SK-N-SH (cell line): ENCODE data around the gene OR6K2. TPM values are rescaled to one million over a fixed set of nuclear protein-coding genes. Genes with fewer than 3 reads are reported as not detected.

ENCODE experiments used
- CTCF ChIA-PET: fragments of 300-600, 350-600 bp; formaldehyde crosslinking; extraction: SDS; loops from one replicate; lab custom pipeline; 2021; lab: Yijun Ruan, JAX
- POLR2A ChIA-PET: fragments of 350-600 bp; sonication (Branson Sonifier 250); formaldehyde crosslinking; extraction: SDS; loops from one replicate; lab custom pipeline; 2020; ENCODE audit warnings: antibody characterized with exemption, inconsistent platforms; lab: Yijun Ruan, JAX
- DNase-seq: peaks from one replicate; pipeline ENCODE4 v3.0.0; 2012
- H2AFZ ChIP-seq: fragments of 200-600 bp; sonication (generic); 2 replicates; pipeline ENCODE4 v1.8.1; 2016; ENCODE audit warnings: antibody characterized with exemption, mild to moderate bottlenecking, low read depth
- H3F3A ChIP-seq: fragments of 200-600 bp; sonication (generic); replicated peaks from 2 replicates; pipeline ENCODE3; 2016; ENCODE audit warnings: antibody characterized with exemption, mild to moderate bottlenecking; ENCODE audit not compliant: insufficient read depth
- H3K27ac ChIP-seq, 2 experiments: fragments of 200-500 bp in 1 of 2; fragments of 200-600 bp in 1 of 2; sonication (Bioruptor generic) in 1 of 2; sonication (generic), shearing (Covaris generic) in 1 of 2; 2 replicates each; pipeline versions ENCODE4 v1.5.1 to v1.6.1; 2014 to 2016; ENCODE audit warnings: low read depth in 2 of 2, inconsistent platforms in 1 of 2, low read length in 1 of 2, mild to moderate bottlenecking in 1 of 2, mixed read lengths in 1 of 2
- H3K27me3 ChIP-seq: fragments of 200-600 bp; sonication (generic), shearing (Covaris generic); 2 replicates; pipeline ENCODE4 v1.6.1; 2016; ENCODE audit warnings: mixed run types; ENCODE audit not compliant: insufficient read depth
- H3K36me3 ChIP-seq, 2 experiments: fragments of 200-500 bp in 1 of 2; fragments of 200-600 bp in 1 of 2; sonication (Bioruptor generic) in 1 of 2; sonication (generic) in 1 of 2; replicated peaks in 1 of 2; 2 replicates each; pipeline versions ENCODE3 to v1.5.1; 2014 to 2016; ENCODE audit warnings: low read length in 1 of 2, mild to moderate bottlenecking in 1 of 2; ENCODE audit not compliant: insufficient read depth in 2 of 2, control insufficient read depth in 1 of 2
- H3K4me1 ChIP-seq, 2 experiments: fragments of 200-500 bp in 1 of 2; fragments of 200-600 bp in 1 of 2; sonication (Bioruptor generic) in 1 of 2; sonication (generic), shearing (Covaris generic) in 1 of 2; 2 replicates each; pipeline versions ENCODE4 v1.5.1 to v1.6.1; 2014 to 2016; ENCODE audit warnings: low read depth in 1 of 2, low read length in 1 of 2, mixed run types in 1 of 2; ENCODE audit not compliant: insufficient read depth in 2 of 2, control insufficient read depth in 1 of 2
- H3K4me2 ChIP-seq: fragments of 200-600 bp; sonication (generic), shearing (Covaris generic); 2 replicates; pipeline ENCODE4 v1.6.1; 2017; ENCODE audit warnings: mixed run types
- H3K4me3 ChIP-seq, 2 experiments: fragments of 200-500 bp in 1 of 2; fragments of 200-600 bp in 1 of 2; sonication (Bioruptor generic) in 1 of 2; sonication (generic), shearing (Covaris generic) in 1 of 2; 2 replicates each; pipeline versions ENCODE4 v1.5.1 to v1.8.1; 2014 to 2016; ENCODE audit warnings: low read depth in 2 of 2, inconsistent platforms in 1 of 2, low read length in 1 of 2, mild to moderate bottlenecking in 1 of 2, mixed read lengths in 1 of 2, moderate library complexity in 1 of 2
- H3K79me2 ChIP-seq: fragments of 200-600 bp; sonication (generic); 2 replicates; pipeline ENCODE4 v1.8.1; 2017; ENCODE audit warnings: mild to moderate bottlenecking; ENCODE audit not compliant: insufficient read depth
- H3K9ac ChIP-seq: fragments of 200-600 bp; sonication (generic); 2 replicates; pipeline ENCODE4 v1.6.1; 2017; ENCODE audit warnings: mixed run types
- H3K9me2 ChIP-seq: fragments of 200-600 bp; sonication (generic); 2 replicates; pipeline ENCODE4 v1.6.1; 2017; ENCODE audit warnings: mixed run types
- H3K9me3 ChIP-seq: fragments of 200-600 bp; sonication (generic); 2 replicates; pipeline ENCODE4 v1.6.1; 2017; ENCODE audit warnings: mixed run types, mild to moderate bottlenecking, moderate library complexity
- H4K20me1 ChIP-seq: fragments of 200-600 bp; sonication (generic); 2 replicates; pipeline ENCODE4 v1.6.1; 2017; ENCODE audit warnings: mild to moderate bottlenecking, mixed run types; ENCODE audit not compliant: insufficient read depth
- CHD2 ChIP-seq: fragments of 150-350 bp; IDR thresholded peaks from 2 replicates; pipeline ENCODE4 v1.6.1; 2018; ENCODE audit warnings: low read length; ENCODE audit not compliant: partially characterized antibody
- ELF1 ChIP-seq: IDR thresholded peaks from 2 replicates; pipeline ENCODE4 v1.4.0; 2012
- EZH2phosphoT487 ChIP-seq: fragments of 200-600 bp; sonication (generic); IDR thresholded peaks from 2 replicates; pipeline ENCODE4 v1.6.1; 2017; ENCODE audit warnings: low read depth, mixed run types, mild to moderate bottlenecking, antibody characterized with exemption, moderate library complexity, borderline replicate concordance
- FOSL2 ChIP-seq: IDR thresholded peaks from 2 replicates; pipeline ENCODE4 v1.4.0; 2012; ENCODE audit warnings: low read depth, mild to moderate bottlenecking, moderate library complexity, borderline replicate concordance
- FOXJ3 ChIP-seq: sonication (generic); formaldehyde crosslinking; IDR thresholded peaks from 2 replicates; pipeline ENCODE4 v1.5.1; 2020; ENCODE audit warnings: mild to moderate bottlenecking, missing genetic modification reagents
- GATA2 ChIP-seq: sonication (generic); formaldehyde crosslinking; IDR thresholded peaks from 2 replicates; pipeline ENCODE4 v1.5.0; 2020; ENCODE audit warnings: mild to moderate bottlenecking, missing genetic modification reagents
- JUND ChIP-seq: IDR thresholded peaks from 2 replicates; pipeline ENCODE4 v1.4.0; 2012
- MAX ChIP-seq: IDR thresholded peaks from 2 replicates; pipeline ENCODE4 v1.4.0; 2012; ENCODE audit warnings: low read depth
- NFIC ChIP-seq: IDR thresholded peaks from 2 replicates; pipeline ENCODE4 v1.4.0; 2012; ENCODE audit warnings: borderline replicate concordance
- POLR2AphosphoS5 ChIP-seq: IDR thresholded peaks from 2 replicates; pipeline ENCODE4 v1.6.1; 2012; ENCODE audit warnings: low read depth, low read length
- RAD21 ChIP-seq: IDR thresholded peaks from 2 replicates; pipeline ENCODE4 v1.6.1; 2012; ENCODE audit warnings: mild to moderate bottlenecking, low read length
- RXRA ChIP-seq: IDR thresholded peaks from 2 replicates; pipeline ENCODE4 v1.4.0; 2012; ENCODE audit warnings: low read depth, mild to moderate bottlenecking, borderline replicate concordance
- SMC3 ChIP-seq: IDR thresholded peaks from 2 replicates; pipeline ENCODE4 v1.6.1; 2012; ENCODE audit warnings: low read depth, low read length, improper control_type of control experiment
- TEAD4 ChIP-seq: IDR thresholded peaks from 2 replicates; pipeline ENCODE4 v1.4.0; 2012; ENCODE audit warnings: mild to moderate bottlenecking, borderline replicate concordance; ENCODE audit not compliant: insufficient read depth
- USF1 ChIP-seq: IDR thresholded peaks from 2 replicates; pipeline ENCODE4 v1.4.0; 2012; ENCODE audit warnings: low read depth, borderline replicate concordance
- YY1 ChIP-seq: IDR thresholded peaks from 2 replicates; pipeline ENCODE4 v1.4.0; 2012; ENCODE audit warnings: low read depth, mild to moderate bottlenecking
- WGBS: methylation state at CpG from one replicate; pipeline ENCODE4 v1.1.6; 2017; ENCODE audit warnings: low lambda C conversion rate; 5-methylcytosine and 5-hydroxymethylcytosine counted together
- polyA plus RNA-seq, 3 experiments: library from polyadenylated mRNA; depleted of rRNA; stranded (reverse); fragments of >200 nt; gene quantifications; 2 replicates each; pipeline ENCODE4 v1.2.3, GENCODE V29; 2012
- TF ChIP-seq, protein P1 (sequence below): IDR thresholded peaks from 2 replicates; pipeline ENCODE4; 2012
- TF ChIP-seq, protein P2 (sequence below): IDR thresholded peaks from 2 replicates; pipeline ENCODE4 v1.4.0; 2012; ENCODE audit warnings: low read depth, borderline replicate concordance

The OR6K2 gene
- polyA plus RNA-seq, 1 of the 3 experiments (the other 2 are of a cell fraction) = not detected

GRCh38 chr1:158652721-158653334 lies 47.6 kb downstream of the OR6K2 start:
- Histone ChIP-seq H2AFZ (peak overlapping the region; percentile 62), H3K9ac (no peak overlapping the region), H3F3A (no peaks in the 10 kb centered on the region), H4K20me1 (no peaks in the 10 kb centered on the region), H3K4me3 (peak overlapping the region; percentile 35 to 46), H3K36me3 (no peaks in the 10 kb centered on the region), H3K4me1 (no peaks in the 10 kb centered on the region), H3K4me2 (peak overlapping the region; percentile 69), H3K9me3 (no peaks in the 10 kb centered on the region), H3K79me2 (no peaks in the 10 kb centered on the region), H3K27me3 (no peaks in the 10 kb centered on the region; the same call in 1 of the 2 replicates), H3K9me2 (no peaks in the 10 kb centered on the region), H3K27ac (no peak overlapping the region)
- WGBS = 0% methylated on average over 7 of the region's 7 CpGs
- ChIA-PET CTCF (no interaction called here), POLR2A (no interaction called here)
- TF ChIP-seq TEAD4 = no peak
- TF ChIP-seq ELF1 = no peak
- TF ChIP-seq NFIC = no peak
- TF ChIP-seq CHD2 = no peak
- TF ChIP-seq, protein P1, sequence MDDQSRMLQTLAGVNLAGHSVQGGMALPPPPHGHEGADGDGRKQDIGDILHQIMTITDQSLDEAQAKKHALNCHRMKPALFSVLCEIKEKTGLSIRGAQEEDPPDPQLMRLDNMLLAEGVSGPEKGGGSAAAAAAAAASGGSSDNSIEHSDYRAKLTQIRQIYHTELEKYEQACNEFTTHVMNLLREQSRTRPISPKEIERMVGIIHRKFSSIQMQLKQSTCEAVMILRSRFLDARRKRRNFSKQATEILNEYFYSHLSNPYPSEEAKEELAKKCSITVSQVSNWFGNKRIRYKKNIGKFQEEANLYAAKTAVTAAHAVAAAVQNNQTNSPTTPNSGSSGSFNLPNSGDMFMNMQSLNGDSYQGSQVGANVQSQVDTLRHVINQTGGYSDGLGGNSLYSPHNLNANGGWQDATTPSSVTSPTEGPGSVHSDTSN = no peak
- no peak for TF ChIP-seq SMC3
- TF ChIP-seq YY1 = no peak
- TF ChIP-seq USF1 = no peak
- no peak for TF ChIP-seq GATA2
- no peak for TF ChIP-seq POLR2AphosphoS5
- TF ChIP-seq RAD21 = no peak
- no peak for TF ChIP-seq MAX
- no peak for TF ChIP-seq JUND
- TF ChIP-seq EZH2phosphoT487 = no peak
- TF ChIP-seq, protein P2, sequence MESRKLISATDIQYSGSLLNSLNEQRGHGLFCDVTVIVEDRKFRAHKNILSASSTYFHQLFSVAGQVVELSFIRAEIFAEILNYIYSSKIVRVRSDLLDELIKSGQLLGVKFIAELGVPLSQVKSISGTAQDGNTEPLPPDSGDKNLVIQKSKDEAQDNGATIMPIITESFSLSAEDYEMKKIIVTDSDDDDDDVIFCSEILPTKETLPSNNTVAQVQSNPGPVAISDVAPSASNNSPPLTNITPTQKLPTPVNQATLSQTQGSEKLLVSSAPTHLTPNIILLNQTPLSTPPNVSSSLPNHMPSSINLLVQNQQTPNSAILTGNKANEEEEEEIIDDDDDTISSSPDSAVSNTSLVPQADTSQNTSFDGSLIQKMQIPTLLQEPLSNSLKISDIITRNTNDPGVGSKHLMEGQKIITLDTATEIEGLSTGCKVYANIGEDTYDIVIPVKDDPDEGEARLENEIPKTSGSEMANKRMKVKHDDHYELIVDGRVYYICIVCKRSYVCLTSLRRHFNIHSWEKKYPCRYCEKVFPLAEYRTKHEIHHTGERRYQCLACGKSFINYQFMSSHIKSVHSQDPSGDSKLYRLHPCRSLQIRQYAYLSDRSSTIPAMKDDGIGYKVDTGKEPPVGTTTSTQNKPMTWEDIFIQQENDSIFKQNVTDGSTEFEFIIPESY = no peak
- no peak for TF ChIP-seq RXRA
- TF ChIP-seq FOSL2 = no peak
- no peak for TF ChIP-seq FOXJ3 (CRISPR knock-in tag)
- DNase-seq = no peak

Other genes starting within 250 kb of the OR6K2 start
- not detected in 2 replicates for gene OR10K1, start 238.8 kb downstream of the OR6K2 start, polyA plus RNA-seq (2012; rRNA removed)
- gene OR10R2, start 228.4 kb downstream of the OR6K2 start, polyA plus RNA-seq (2012; rRNA removed) = not detected in 2 replicates
- not detected in 2 replicates for gene OR6Y1, start 146.2 kb downstream of the OR6K2 start, polyA plus RNA-seq (2012; rRNA removed)
- not detected in 2 replicates for gene OR6P1, start 130.1 kb downstream of the OR6K2 start, polyA plus RNA-seq (2012; rRNA removed)
- not detected in 2 replicates for gene OR10X1, start 120.8 kb downstream of the OR6K2 start, polyA plus RNA-seq (2012; rRNA removed)
- not detected in 2 replicates for gene OR10Z1, start 95.4 kb downstream of the OR6K2 start, polyA plus RNA-seq (2012; rRNA removed)
- gene SPTA1, start 13.9 kb downstream of the OR6K2 start, polyA plus RNA-seq (2012; rRNA removed) = not detected in 2 replicates
- not detected in 2 replicates for gene OR6K3, start 20.1 kb upstream of the OR6K2 start, polyA plus RNA-seq (2012; rRNA removed)
- gene OR6K6, start 54.1 kb upstream of the OR6K2 start, polyA plus RNA-seq (2012; rRNA removed) = not detected in 2 replicates
- gene OR6N1, start 71.5 kb upstream of the OR6K2 start, polyA plus RNA-seq (2012; rRNA removed) = not detected in 2 replicates
- not detected in 2 replicates for gene OR6N2, start 80.6 kb upstream of the OR6K2 start, polyA plus RNA-seq (2012; rRNA removed)
- gene MNDA, start 130.7 kb upstream of the OR6K2 start, polyA plus RNA-seq (2012; rRNA removed) = not detected in 2 replicates
- not detected in 2 replicates for gene PYHIN1, start 230.9 kb upstream of the OR6K2 start, polyA plus RNA-seq (2012; rRNA removed)